Panc1 (cell line): ENCODE measurements around the gene FBXO36. TPM values are rescaled to one million over a fixed set of nuclear protein-coding genes. Genes with fewer than 3 reads are reported as not detected.

ENCODE experiments used
- ATAC-seq: fragments of 200-7000 bp; cut with Tn5 transposase; 2 replicates; pipeline ENCODE4 v1.9.1; 2020; ENCODE audit warnings: mild to moderate bottlenecking, moderate library complexity
- BruUV-seq: library from RNA; stranded (reverse); fragments of 400-500 nt; replicated peaks from 2 replicates; lab custom pipeline; 2021; lab: Mats Ljungman, UMichigan
- CTCF ChIA-PET: fragments of 300-600 bp; sonication (Branson Sonifier 250); formaldehyde crosslinking; loops from one replicate; lab custom pipeline; 2022; ENCODE audit warnings: antibody characterized with exemption; lab: Charles Lee
- POLR2A ChIA-PET: fragments of 300-600 bp; sonication (Branson Sonifier 250); formaldehyde crosslinking; loops from one replicate; lab custom pipeline; 2022; ENCODE audit warnings: antibody characterized with exemption; lab: Charles Lee
- DNase-seq: peaks from one replicate; pipeline ENCODE4 v3.0.0-alpha.2; 2010; ENCODE audit warnings: low read depth, low spot score
- H3K27ac ChIP-seq: 2 replicates; pipeline ENCODE4 v1.5.1; 2011; ENCODE audit warnings: mild to moderate bottlenecking, low read length, inconsistent platforms
- H3K27me3 ChIP-seq: fragments of 200-500 bp; sonication (Bioruptor generic); 2 replicates; pipeline ENCODE4 v1.6.0; 2014; ENCODE audit warnings: low read length, inconsistent platforms; ENCODE audit not compliant: control insufficient read depth, insufficient read depth
- H3K36me3 ChIP-seq: fragments of 200-500 bp; sonication (Bioruptor generic); 2 replicates; pipeline ENCODE4 v1.5.1; 2014; ENCODE audit warnings: inconsistent platforms, mild to moderate bottlenecking, low read length, moderate library complexity; ENCODE audit not compliant: control insufficient read depth, insufficient read depth
- H3K4me1 ChIP-seq: 2 replicates; pipeline ENCODE4 v1.5.1; 2011; ENCODE audit warnings: inconsistent platforms, mild to moderate bottlenecking, low read length, moderate library complexity; ENCODE audit not compliant: control insufficient read depth, insufficient read depth
- H3K4me3 ChIP-seq, 2 experiments: 2 replicates each; pipeline ENCODE4 v1.5.1; 2011 to 2012; ENCODE audit warnings: low read depth in 2 of 2, low read length in 2 of 2, mild to moderate bottlenecking in 2 of 2, inconsistent platforms in 1 of 2, moderate library complexity in 1 of 2
- H3K9me3 ChIP-seq: fragments of 200-500 bp; sonication (Bioruptor generic); 2 replicates; pipeline ENCODE4 v1.5.1; 2014; ENCODE audit warnings: low read depth, mild to moderate bottlenecking, inconsistent platforms, low read length, moderate library complexity; ENCODE audit not compliant: control insufficient read depth, insufficient read depth
- POLR2AphosphoS5 ChIP-seq: IDR thresholded peaks from 2 replicates; pipeline ENCODE4 v1.6.1; 2012; ENCODE audit warnings: mild to moderate bottlenecking, low read depth, low read length, moderate library complexity
- REST ChIP-seq, 2 experiments: IDR thresholded peaks; 2 replicates each; pipeline ENCODE4 v1.6.1; 2011 to 2012; ENCODE audit warnings: low read depth in 2 of 2, control low read depth in 1 of 2, low read length in 1 of 2, mild to moderate bottlenecking in 1 of 2, moderate library complexity in 1 of 2; ENCODE audit not compliant: insufficient read depth in 1 of 2
- SIN3A ChIP-seq: IDR thresholded peaks from 2 replicates; pipeline ENCODE4 v1.6.1; 2012; ENCODE audit warnings: low read depth, mild to moderate bottlenecking, low read length, moderate library complexity, borderline replicate concordance; ENCODE audit not compliant: insufficient read depth
- TCF7L2 ChIP-seq: IDR thresholded peaks from 2 replicates; pipeline ENCODE4 v1.6.1; 2011; ENCODE audit warnings: mild to moderate bottlenecking, low read depth, low read length, inconsistent platforms
- in situ Hi-C: cut with HindIII; loops from 2 replicates; pipeline ENCODE4 v1.10.0; 2016; ENCODE audit warnings: low sequenced_read_pairs, low pct_unique_long_range_greater_than_20kb
- intact Hi-C: fragments of 100-400 bp; cut with micrococcal nuclease; formaldehyde crosslinking; loops from one replicate; pipeline ENCODE4 v1.10.0; 2022; ENCODE audit not compliant: unreplicated experiment
- total RNA-seq: library from RNA; stranded (reverse); gene quantifications from one replicate; pipeline ENCODE4 v1.2.1, GENCODE V29; 2021; ENCODE audit not compliant: unreplicated experiment
- TF ChIP-seq, protein P1 (sequence below): fragments of 450-650 bp; IDR thresholded peaks from 2 replicates; pipeline ENCODE4 v1.5.1; 2017; ENCODE audit warnings: mild to moderate bottlenecking

Gene FBXO36
- total RNA-seq, 1 experiment from 2014 or later: 3.9 TPM

DNA sequence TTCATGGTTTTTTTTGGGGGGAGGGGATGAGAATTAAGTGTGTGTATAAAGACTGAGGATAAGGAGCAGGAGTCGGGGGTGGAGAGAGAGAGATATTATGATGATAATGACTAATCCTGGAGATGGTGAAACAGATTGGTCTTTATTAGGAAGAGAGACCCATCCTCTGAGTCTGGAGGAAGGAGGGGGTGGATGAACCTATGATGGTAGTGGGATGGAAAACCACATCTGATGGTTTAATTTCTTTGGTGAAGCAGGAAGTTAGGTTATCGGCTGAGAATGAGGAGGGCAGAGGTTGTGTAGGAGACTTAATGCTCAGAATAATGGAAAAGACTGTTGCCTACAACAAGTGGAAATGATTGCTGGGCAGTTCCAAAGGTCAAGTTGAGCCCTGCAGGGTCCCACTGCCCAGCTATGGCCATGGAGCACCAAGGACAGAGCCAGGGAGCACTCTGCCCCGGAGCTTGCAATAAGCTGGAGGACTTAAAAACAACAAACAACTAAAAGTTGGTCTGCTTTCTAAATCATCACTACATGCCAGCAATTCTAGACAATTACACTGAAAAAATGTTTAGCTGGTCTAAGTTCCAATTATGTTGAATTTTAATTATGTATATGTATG is 138.5 kb downstream of the FBXO36 start:
- in situ Hi-C loops (no loop called here), intact Hi-C loops (no loop called here)
- ChIA-PET POLR2A (no interaction called here), CTCF (no interaction called here)
- H3K36me3 ChIP-seq: no peaks in the 10 kb centered on the region
- ATAC-seq (no peak), DNase-seq (no peak)
- no peaks in the 10 kb centered on the region for H3K4me1 ChIP-seq
- TF ChIP-seq REST (IDR thresholded peaks at IDR 0.05; ENCODE audit: insufficient read depth in 1 of 2, low read depth in 2 of 2, low read length in 1 of 2): no peak
- TF ChIP-seq, protein P1, sequence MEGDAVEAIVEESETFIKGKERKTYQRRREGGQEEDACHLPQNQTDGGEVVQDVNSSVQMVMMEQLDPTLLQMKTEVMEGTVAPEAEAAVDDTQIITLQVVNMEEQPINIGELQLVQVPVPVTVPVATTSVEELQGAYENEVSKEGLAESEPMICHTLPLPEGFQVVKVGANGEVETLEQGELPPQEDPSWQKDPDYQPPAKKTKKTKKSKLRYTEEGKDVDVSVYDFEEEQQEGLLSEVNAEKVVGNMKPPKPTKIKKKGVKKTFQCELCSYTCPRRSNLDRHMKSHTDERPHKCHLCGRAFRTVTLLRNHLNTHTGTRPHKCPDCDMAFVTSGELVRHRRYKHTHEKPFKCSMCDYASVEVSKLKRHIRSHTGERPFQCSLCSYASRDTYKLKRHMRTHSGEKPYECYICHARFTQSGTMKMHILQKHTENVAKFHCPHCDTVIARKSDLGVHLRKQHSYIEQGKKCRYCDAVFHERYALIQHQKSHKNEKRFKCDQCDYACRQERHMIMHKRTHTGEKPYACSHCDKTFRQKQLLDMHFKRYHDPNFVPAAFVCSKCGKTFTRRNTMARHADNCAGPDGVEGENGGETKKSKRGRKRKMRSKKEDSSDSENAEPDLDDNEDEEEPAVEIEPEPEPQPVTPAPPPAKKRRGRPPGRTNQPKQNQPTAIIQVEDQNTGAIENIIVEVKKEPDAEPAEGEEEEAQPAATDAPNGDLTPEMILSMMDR: no peak
- TF ChIP-seq SIN3A: no peak
- TF ChIP-seq POLR2AphosphoS5: no peak
- TF ChIP-seq TCF7L2: no peak
- BruUV-seq: no TSS peak
- no peak overlapping the region for H3K27ac ChIP-seq
- no peaks in the 10 kb centered on the region for H3K9me3 ChIP-seq
- no peaks in the 10 kb centered on the region for H3K27me3 ChIP-seq
- no peak overlapping the region for H3K4me3 ChIP-seq

Other genes with a start within 250 kb of the FBXO36 start
- 0.31 TPM for gene DNER, start 207.9 kb upstream of the FBXO36 start, total RNA-seq
- 368 TPM for gene TRIP12, start 494 bp upstream of the FBXO36 start, total RNA-seq
- gene SLC16A14, start 146.4 kb downstream of the FBXO36 start, total RNA-seq: 3.2 TPM